ENCODE results near the gene PRRX2. TPM values are rescaled to one million over a fixed set of nuclear protein-coding genes. Genes with fewer than 3 reads are reported as not detected.

Gene PRRX2
- total RNA-seq, 1 experiment from 2014 or later: 12.7 TPM

GRCh38 chr9:129704807-129705206, 39.4 kb downstream of the PRRX2 start:
- ChIA-PET POLR2A (ENCODE audit: low non-redundant PET) (no interaction called here), CTCF (no interaction called here)
- intact Hi-C loops (cut with micrococcal nuclease; ENCODE audit: unreplicated experiment): no loop called here
- no peak overlapping the region for H3K4me3 ChIP-seq (ENCODE audit: low read depth, low read length, poor library complexity, severe bottlenecking)
- peak; percentile 64 for DNase-seq (ENCODE audit: low spot score)
- no peak overlapping the region for H3K27ac ChIP-seq (ENCODE audit: low read depth, low read length, poor library complexity, severe bottlenecking)
- peaks cover 28% of the 10 kb centered on the region for H3K4me1 ChIP-seq (ENCODE audit: insufficient read depth, low read length, poor library complexity, severe bottlenecking)
- no TSS peak for BruUV-seq (replicated peaks)
- no peaks in the 10 kb centered on the region for H3K36me3 ChIP-seq (ENCODE audit: insufficient read depth, low read length, poor library complexity, severe bottlenecking)
- no peaks in the 10 kb centered on the region for H3K9me3 ChIP-seq (ENCODE audit: low read depth, low read length, poor library complexity, severe bottlenecking)
- TF ChIP-seq CTCF (conservative IDR thresholded peaks at IDR 0.05; ENCODE audit: low read depth, low read length): no peak
- no peaks in the 10 kb centered on the region for H3K27me3 ChIP-seq (replicated peaks; ENCODE audit: insufficient read depth, low read depth, low read length, poor library complexity)

- Histone ChIP-seq H3K27ac (ENCODE audit: low read depth, low read length, poor library complexity, severe bottlenecking) (peak overlapping the region; percentile 67), H3K4me3 (ENCODE audit: low read depth, low read length, poor library complexity, severe bottlenecking) (no peak overlapping the region), H3K9me3 (ENCODE audit: low read depth, low read length, poor library complexity, severe bottlenecking) (no peaks in the 10 kb centered on the region), H3K36me3 (ENCODE audit: insufficient read depth, low read length, poor library complexity, severe bottlenecking) (no peaks in the 10 kb centered on the region), H3K4me1 (ENCODE audit: insufficient read depth, low read length, poor library complexity, severe bottlenecking) (peaks cover 46% of the 10 kb centered on the region), H3K27me3 (replicated peaks; ENCODE audit: insufficient read depth, low read depth, low read length, poor library complexity) (no peaks in the 10 kb centered on the region)
- TF ChIP-seq CTCF (conservative IDR thresholded peaks at IDR 0.05; ENCODE audit: low read depth, low read length) (no peak), EZH2 (IDR thresholded peaks at IDR 0.05; ENCODE audit: borderline replicate concordance, low read depth, low read length, poor library complexity, severe bottlenecking) (no peak)
- no peak for DNase-seq (ENCODE audit: low spot score)
- CTCF ChIA-PET: no interaction called here
- POLR2A ChIA-PET (ENCODE audit: low non-redundant PET): no interaction called here
- intact Hi-C loops (cut with micrococcal nuclease; ENCODE audit: unreplicated experiment): no loop called here
- BruUV-seq (replicated peaks): no TSS peak
These were observed 43.3 kb downstream of the PRRX2 start for GRCh38 chr9:129708793-129709192.

GRCh38 chr9:129709438-129710168, 44.2 kb downstream of the PRRX2 start:
- ChIA-PET CTCF (no interaction called here), POLR2A (ENCODE audit: low non-redundant PET) (no interaction called here)
- TF ChIP-seq CTCF (conservative IDR thresholded peaks at IDR 0.05; ENCODE audit: low read depth, low read length) (no peak), EZH2 (IDR thresholded peaks at IDR 0.05; ENCODE audit: borderline replicate concordance, low read depth, low read length, poor library complexity, severe bottlenecking) (no peak)
- intact Hi-C loops (cut with micrococcal nuclease; ENCODE audit: unreplicated experiment): no loop called here
- H3K27ac ChIP-seq (ENCODE audit: low read depth, low read length, poor library complexity, severe bottlenecking): peak overlapping the region; percentile 67
- peak; percentile 39 for DNase-seq (ENCODE audit: low spot score)
- no peaks in the 10 kb centered on the region for H3K9me3 ChIP-seq (ENCODE audit: low read depth, low read length, poor library complexity, severe bottlenecking)
- peaks cover 42% of the 10 kb centered on the region for H3K4me1 ChIP-seq (ENCODE audit: insufficient read depth, low read length, poor library complexity, severe bottlenecking)
- no TSS peak for BruUV-seq (replicated peaks)
- no peaks in the 10 kb centered on the region for H3K27me3 ChIP-seq (replicated peaks; ENCODE audit: insufficient read depth, low read depth, low read length, poor library complexity)
- H3K4me3 ChIP-seq (ENCODE audit: low read depth, low read length, poor library complexity, severe bottlenecking): no peak overlapping the region
- no peaks in the 10 kb centered on the region for H3K36me3 ChIP-seq (ENCODE audit: insufficient read depth, low read length, poor library complexity, severe bottlenecking)
